Daoy (cell line): ENCODE measurements around the gene IKZF1. TPM values are rescaled to one million over a fixed set of nuclear protein-coding genes. Genes with fewer than 3 reads are reported as not detected.

Experiments used
- DNase-seq: peaks from one replicate; pipeline ENCODE4 v3.0.0-alpha.2; 2015; ENCODE audit warnings: low read depth
- total RNA-seq: library from RNA; depleted of rRNA; stranded (reverse); fragments of >200 nt; shearing (Covaris generic); gene quantifications from 2 replicates; pipeline ENCODE4 v1.2.3, GENCODE V29; 2014

The IKZF1 gene
- total RNA-seq, 1 experiment from 2014 or later: 4.2 TPM

DNA sequence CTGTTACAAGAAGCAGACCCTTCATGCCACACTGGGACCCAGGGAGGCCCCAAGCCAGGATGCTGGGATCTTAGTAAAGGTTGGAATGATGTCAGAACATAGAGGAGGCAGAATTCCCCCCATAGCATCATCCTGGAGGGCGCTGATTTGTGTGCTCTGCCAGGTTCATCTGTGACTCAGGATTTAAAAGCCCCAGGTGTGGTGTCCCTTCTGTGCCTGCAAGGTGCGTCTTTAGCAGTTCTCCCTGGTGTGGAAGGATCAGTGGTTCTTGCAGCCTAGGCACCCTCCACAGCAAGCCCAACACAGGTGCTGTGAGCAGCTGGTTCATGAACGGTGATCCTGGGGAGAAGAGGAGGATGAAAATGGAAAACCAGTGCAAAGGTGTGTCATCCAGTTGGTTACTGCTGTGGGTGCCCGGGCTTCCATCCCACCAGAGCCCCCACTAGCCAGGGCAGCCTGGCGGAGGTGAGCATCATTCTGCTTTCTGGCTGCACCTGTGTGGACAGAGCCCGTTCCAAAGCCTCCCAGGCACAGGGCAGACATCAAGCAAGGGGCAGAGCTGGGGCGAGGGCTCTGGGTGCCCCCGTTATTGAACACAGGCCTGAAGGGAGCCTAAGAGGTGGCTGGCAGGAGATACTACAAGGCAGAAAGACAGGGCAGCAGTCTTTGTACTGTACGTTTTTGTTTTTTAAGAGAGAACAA, 49.5 kb downstream of the IKZF1 start:
- no peak for DNase-seq

DNA sequence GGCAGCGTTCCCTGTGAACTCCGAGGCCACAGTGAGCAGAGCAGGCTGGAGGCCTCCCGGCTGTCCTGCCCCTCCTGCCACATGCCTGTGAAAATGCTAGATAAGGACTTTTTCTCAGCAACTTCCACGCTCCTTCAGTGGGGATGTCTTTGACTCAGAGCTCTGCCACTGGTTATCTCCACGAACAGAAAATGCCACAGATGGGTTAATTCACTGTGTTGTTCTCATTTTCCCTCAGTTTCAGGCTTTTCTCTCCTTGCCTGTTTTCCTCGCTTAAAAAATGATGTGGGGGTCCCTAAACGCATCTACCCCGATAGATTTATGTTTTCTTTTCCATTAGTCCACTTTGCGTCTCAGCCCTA, 51.3 kb downstream of the IKZF1 start:
- DNase-seq: no peak

DNA sequence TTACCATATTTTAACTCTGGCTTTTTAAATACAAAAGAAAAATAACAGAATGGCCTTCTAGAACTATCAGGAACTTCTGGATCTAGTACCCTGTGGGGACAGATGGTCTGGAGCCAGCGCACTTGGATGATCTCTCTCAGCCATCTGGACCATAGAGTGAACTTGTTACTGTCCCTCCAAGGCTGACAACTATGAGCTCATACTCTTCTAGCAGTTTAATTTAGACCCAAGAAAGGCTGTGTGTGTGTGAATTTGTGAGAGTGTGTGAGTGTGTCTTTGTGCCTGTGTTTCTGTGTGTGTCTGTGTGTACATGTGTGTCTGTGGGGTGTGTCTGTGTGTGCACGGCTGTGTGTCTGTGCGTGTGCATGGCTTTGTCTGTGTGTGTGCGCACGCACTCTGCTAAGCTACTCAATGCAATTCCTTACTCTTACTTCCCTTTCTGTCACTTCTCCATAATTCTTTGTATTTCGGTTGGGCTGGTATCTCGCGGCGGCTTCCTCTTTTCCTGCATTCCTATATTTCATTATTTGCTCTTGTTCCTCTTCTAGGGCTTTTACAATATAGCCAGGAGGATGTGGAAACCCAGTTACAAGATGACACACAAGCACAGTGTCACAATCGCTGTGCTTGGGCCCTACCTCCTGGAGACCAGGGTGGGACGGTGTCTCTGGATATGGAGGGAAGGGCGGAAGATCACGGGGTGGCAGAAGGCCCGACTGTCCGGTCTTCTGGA, 51.9 kb downstream of the IKZF1 start:
- no peak for DNase-seq

DNA sequence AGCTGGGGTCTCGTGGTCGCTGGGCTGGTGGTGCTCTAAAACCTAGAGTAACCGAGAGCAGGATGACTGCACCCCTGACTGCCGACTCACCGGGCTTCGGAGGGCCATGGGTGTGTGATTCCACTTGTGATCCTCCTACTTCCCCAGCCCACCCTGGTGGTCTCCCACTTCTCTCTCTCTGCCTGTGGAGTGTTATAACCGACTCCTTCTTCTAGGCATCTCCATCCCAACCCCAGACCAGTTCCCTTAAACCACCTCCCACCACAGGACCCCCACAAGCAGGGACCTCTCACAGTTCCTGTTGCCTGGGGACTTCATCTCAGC, 52.4 kb downstream of the IKZF1 start:
- no peak for DNase-seq

DNA sequence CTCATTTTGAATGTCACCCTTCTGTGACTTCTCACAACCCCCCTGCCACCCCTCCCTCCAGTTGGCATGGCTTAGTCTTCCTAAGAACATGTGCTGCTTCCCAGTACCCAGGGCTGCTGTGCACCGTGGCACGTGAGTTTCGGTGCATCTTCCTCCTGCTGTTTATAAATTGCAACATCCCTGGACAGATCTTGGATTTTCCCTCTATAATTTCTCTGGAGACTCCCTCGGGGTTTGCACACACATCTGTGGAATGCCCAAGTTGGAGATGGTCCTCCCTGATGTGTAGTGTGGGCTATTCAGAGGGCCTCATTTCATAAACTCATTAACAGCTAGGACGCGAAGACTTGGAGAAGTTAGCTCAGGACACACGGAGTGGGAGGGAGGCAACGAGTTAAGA, 52.9 kb downstream of the IKZF1 start:
- DNase-seq: no peak

DNA sequence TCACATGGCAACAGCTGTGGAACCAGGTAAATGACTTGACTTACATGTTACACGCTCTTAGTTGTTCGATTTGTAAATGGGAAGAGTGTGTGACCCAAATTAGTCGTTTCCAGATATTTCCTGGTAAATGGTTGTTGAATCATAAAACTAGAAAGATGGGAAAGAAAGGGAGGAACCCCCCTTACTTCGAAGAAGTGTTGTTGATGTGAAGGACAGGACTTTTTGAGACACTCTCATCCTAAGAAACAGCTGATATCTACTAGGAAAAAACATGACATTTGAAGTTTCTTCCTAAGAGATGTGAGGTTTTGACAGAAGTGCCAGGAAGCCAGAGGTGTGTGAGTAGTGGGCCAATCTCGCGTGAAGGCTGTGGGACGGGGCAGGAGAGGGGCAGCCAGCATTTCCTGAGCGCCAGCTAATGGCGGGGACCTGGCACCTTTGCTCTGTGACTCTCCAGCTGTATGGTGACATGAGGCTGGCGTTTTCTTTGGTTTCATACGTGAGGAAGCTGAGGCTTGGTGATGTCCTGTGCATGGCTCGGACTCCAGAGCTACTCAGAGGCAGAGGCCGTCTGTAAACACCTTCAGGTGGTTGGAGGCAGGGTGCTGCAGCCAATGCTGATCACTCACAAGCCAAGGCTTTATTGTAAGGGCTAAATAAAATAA, 53.7 kb downstream of the IKZF1 start:
- no peak for DNase-seq

- no peak for DNase-seq
These were observed 54.3 kb downstream of the IKZF1 start for GRCh38 chr7:50358779-50359178.

- DNase-seq: no peak
These were observed 54.9 kb downstream of the IKZF1 start for GRCh38 chr7:50359258-50359994.

GRCh38 chr7:50359995-50360925, 55.7 kb downstream of the IKZF1 start:
- DNase-seq: peak; percentile 34

- no peak for DNase-seq
These were observed 57.6 kb downstream of the IKZF1 start for GRCh38 chr7:50362142-50362541.

DNA sequence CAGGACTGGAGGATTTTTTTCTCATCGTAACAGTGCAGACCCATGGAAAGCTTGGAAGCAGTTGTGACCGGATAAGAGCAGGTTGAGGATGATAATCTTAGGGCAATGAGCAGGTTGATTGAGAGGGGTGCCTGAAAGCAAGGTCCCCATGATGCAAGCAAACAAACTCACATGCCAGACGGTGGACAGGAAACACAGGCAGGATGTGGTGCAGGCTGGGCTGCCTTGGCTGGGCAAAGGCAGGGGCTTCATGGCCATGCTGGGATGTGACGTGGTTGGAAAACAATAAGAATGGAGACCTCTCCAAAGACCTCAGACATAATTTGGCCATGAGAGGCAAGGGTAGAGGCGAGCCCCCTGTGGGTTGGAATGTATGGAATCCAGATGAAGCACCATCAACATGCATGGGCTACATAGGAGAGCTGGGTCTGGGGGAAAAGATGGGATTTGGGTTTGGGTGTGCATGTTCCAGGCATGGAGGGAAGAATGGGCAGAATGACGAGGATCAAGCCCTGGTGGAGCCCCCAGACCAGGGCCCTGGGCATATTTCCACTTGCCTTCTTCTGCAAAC, 58.3 kb downstream of the IKZF1 start:
- DNase-seq: no peak

GRCh38 chr7:50363327-50364060, 59.0 kb downstream of the IKZF1 start:
- no peak for DNase-seq

GRCh38 chr7:50364645-50365044, 60.1 kb downstream of the IKZF1 start:
- DNase-seq: no peak

DNA sequence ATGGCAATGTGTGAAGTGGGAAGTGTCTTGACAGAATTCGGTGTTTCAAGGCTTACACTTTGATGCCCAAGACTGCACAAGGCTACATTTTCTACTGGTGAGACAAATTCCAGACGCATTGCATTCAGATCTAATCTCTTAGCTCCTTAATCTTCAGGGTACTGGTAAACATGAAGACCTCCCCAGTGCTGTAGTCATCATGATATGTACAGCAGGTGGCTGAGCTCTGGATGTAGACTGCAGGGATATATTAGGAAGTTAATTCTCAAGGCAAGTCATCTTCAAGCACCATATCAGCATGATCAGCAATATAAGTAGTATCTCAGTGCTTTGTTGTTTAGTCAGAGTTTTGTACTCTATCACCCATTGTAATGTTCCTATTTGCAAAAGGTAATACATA, 61.8 kb downstream of the IKZF1 start:
- no peak for DNase-seq

- DNase-seq: no peak
These were observed 62.6 kb downstream of the IKZF1 start for GRCh38 chr7:50367100-50367499.

GRCh38 chr7:50367570-50367969, 63.1 kb downstream of the IKZF1 start:
- no peak for DNase-seq

GRCh38 chr7:50368366-50368765, 63.9 kb downstream of the IKZF1 start:
- DNase-seq: no peak

GRCh38 chr7:50369143-50370026, 64.9 kb downstream of the IKZF1 start:
- DNase-seq: peak; percentile 73

- no peak for DNase-seq
These were observed 66.4 kb downstream of the IKZF1 start for GRCh38 chr7:50370884-50371283.
